Measurements from ENCODE around the gene RFC2. TPM values are rescaled to one million over a fixed set of nuclear protein-coding genes. Genes with fewer than 3 reads are reported as not detected.

RFC2 gene
- total RNA-seq, 1 donor from 2014 or later, result 16.8 TPM

GRCh38 chr7:74267756-74268565, 13.8 kb upstream of the RFC2 start:
- no peak overlapping the region for H3K4me3 Mint-ChIP-seq (ENCODE audit: unreplicated experiment)
- no peak for TF ChIP-seq CTCF (IDR thresholded peaks at IDR 0.05; ENCODE audit: partially characterized antibody, unreplicated experiment)

GRCh38 chr7:74266191-74266963, 12.2 kb upstream of the RFC2 start:
- peaks cover 9% of the 10 kb centered on the region for H3K4me1 Mint-ChIP-seq (ENCODE audit: low read depth, unreplicated experiment)
- peaks cover 3% of the 10 kb centered on the region for H3K9me3 Mint-ChIP-seq (ENCODE audit: unreplicated experiment)
- TF ChIP-seq CTCF (IDR thresholded peaks at IDR 0.05; ENCODE audit: partially characterized antibody, unreplicated experiment), result no peak
- no peak overlapping the region for H3K4me3 Mint-ChIP-seq (ENCODE audit: unreplicated experiment)
- no peaks in the 10 kb centered on the region for H3K36me3 Mint-ChIP-seq (ENCODE audit: unreplicated experiment)
- no peak for DNase-seq
- peaks cover 4% of the 10 kb centered on the region for H3K27me3 Mint-ChIP-seq (ENCODE audit: unreplicated experiment)
- H3K27ac Mint-ChIP-seq (ENCODE audit: unreplicated experiment), result no peak overlapping the region

More at GRCh38 chr7:74267756-74268565, 13.8 kb upstream of the RFC2 start:
- H3K36me3 Mint-ChIP-seq (ENCODE audit: unreplicated experiment), result no peaks in the 10 kb centered on the region
- no peak overlapping the region for H3K27ac Mint-ChIP-seq (ENCODE audit: unreplicated experiment)
- H3K4me1 Mint-ChIP-seq (ENCODE audit: low read depth, unreplicated experiment), result peaks cover 12% of the 10 kb centered on the region
- DNase-seq, result no peak
- peaks cover 4% of the 10 kb centered on the region for H3K27me3 Mint-ChIP-seq (ENCODE audit: unreplicated experiment)
- peaks cover 3% of the 10 kb centered on the region for H3K9me3 Mint-ChIP-seq (ENCODE audit: unreplicated experiment)

- DNase-seq, result no peak
- Mint-ChIP-seq H3K4me3 (ENCODE audit: unreplicated experiment) (no peak overlapping the region), H3K27me3 (ENCODE audit: unreplicated experiment) (peaks cover 3% of the 10 kb centered on the region), H3K4me1 (ENCODE audit: low read depth, unreplicated experiment) (peaks cover 6% of the 10 kb centered on the region), H3K36me3 (ENCODE audit: unreplicated experiment) (no peaks in the 10 kb centered on the region), H3K9me3 (ENCODE audit: unreplicated experiment) (no peaks in the 10 kb centered on the region), H3K27ac (ENCODE audit: unreplicated experiment) (peak overlapping the region; percentile 53)
- TF ChIP-seq CTCF (IDR thresholded peaks at IDR 0.05; ENCODE audit: partially characterized antibody, unreplicated experiment), result no peak
Observed at GRCh38 chr7:74263399-74264120, 9.4 kb upstream of the RFC2 start.

GRCh38 chr7:74262639-74263398, 8.6 kb upstream of the RFC2 start:
- no peak overlapping the region for H3K27ac Mint-ChIP-seq (ENCODE audit: unreplicated experiment)
- H3K36me3 Mint-ChIP-seq (ENCODE audit: unreplicated experiment), result no peaks in the 10 kb centered on the region
- H3K27me3 Mint-ChIP-seq (ENCODE audit: unreplicated experiment), result peaks cover 3% of the 10 kb centered on the region
- TF ChIP-seq CTCF (IDR thresholded peaks at IDR 0.05; ENCODE audit: partially characterized antibody, unreplicated experiment), result no peak
- peaks cover 6% of the 10 kb centered on the region for H3K4me1 Mint-ChIP-seq (ENCODE audit: low read depth, unreplicated experiment)
- H3K9me3 Mint-ChIP-seq (ENCODE audit: unreplicated experiment), result no peaks in the 10 kb centered on the region
- no peak overlapping the region for H3K4me3 Mint-ChIP-seq (ENCODE audit: unreplicated experiment)
- DNase-seq, result no peak

All from glutamatergic neuron (in vitro differentiated cells).